ENCODE results near the gene NUTF2. TPM values are rescaled to one million over a fixed set of nuclear protein-coding genes. Genes with fewer than 3 reads are reported as not detected.
A peak's percentile ranks its signal among the peaks of the same experiment; 100 is the strongest.

Gene NUTF2
- total RNA-seq, 1 experiment from 2014 or later, result 217 TPM

- Histone ChIP-seq H3K4me1 (ENCODE audit: insufficient read depth, low read length, poor library complexity, severe bottlenecking) (peaks cover 8% of the 10 kb centered on the region), H3K9me3 (ENCODE audit: low read depth, low read length, poor library complexity, severe bottlenecking) (no peaks in the 10 kb centered on the region), H3K27me3 (replicated peaks; ENCODE audit: insufficient read depth, low read depth, low read length, poor library complexity) (no peaks in the 10 kb centered on the region), H3K27ac (ENCODE audit: low read depth, low read length, poor library complexity, severe bottlenecking) (no peak overlapping the region), H3K4me3 (ENCODE audit: low read depth, low read length, poor library complexity, severe bottlenecking) (no peak overlapping the region), H3K36me3 (ENCODE audit: insufficient read depth, low read length, poor library complexity, severe bottlenecking) (peaks cover 15% of the 10 kb centered on the region)
- ChIA-PET POLR2A (ENCODE audit: low non-redundant PET) (no interaction called here), CTCF (no interaction called here)
- intact Hi-C loops (cut with micrococcal nuclease; ENCODE audit: unreplicated experiment), result no loop called here
- DNase-seq (ENCODE audit: low spot score), result no peak
- TF ChIP-seq CTCF (conservative IDR thresholded peaks at IDR 0.05; ENCODE audit: low read depth, low read length) (no peak), EZH2 (IDR thresholded peaks at IDR 0.05; ENCODE audit: borderline replicate concordance, low read depth, low read length, poor library complexity, severe bottlenecking) (no peak)
- BruUV-seq (replicated peaks), result no TSS peak
These were observed 44.9 kb upstream of the NUTF2 start for GRCh38 chr16:67801883-67802282.

- POLR2A ChIA-PET (ENCODE audit: low non-redundant PET), result interaction anchor here (0.7 kb wide), 1 partner anchor 156 kb away, joined by 16 read pairs; no protein-coding TSS in a partner anchor
- Histone ChIP-seq H3K4me1 (ENCODE audit: insufficient read depth, low read length, poor library complexity, severe bottlenecking) (peaks cover 14% of the 10 kb centered on the region), H3K27me3 (replicated peaks; ENCODE audit: insufficient read depth, low read depth, low read length, poor library complexity) (no peaks in the 10 kb centered on the region), H3K4me3 (ENCODE audit: low read depth, low read length, poor library complexity, severe bottlenecking) (no peak overlapping the region), H3K9me3 (ENCODE audit: low read depth, low read length, poor library complexity, severe bottlenecking) (no peaks in the 10 kb centered on the region), H3K27ac (ENCODE audit: low read depth, low read length, poor library complexity, severe bottlenecking) (no peak overlapping the region), H3K36me3 (ENCODE audit: insufficient read depth, low read length, poor library complexity, severe bottlenecking) (peaks cover 15% of the 10 kb centered on the region)
- intact Hi-C loops (cut with micrococcal nuclease; ENCODE audit: unreplicated experiment), result no loop called here
- CTCF ChIA-PET, result interaction anchor here (0.7 kb wide), 1 partner anchor 13 kb away, joined by 4 read pairs; no protein-coding TSS in a partner anchor
- no peak for DNase-seq (ENCODE audit: low spot score)
- no TSS peak for BruUV-seq (replicated peaks)
- TF ChIP-seq CTCF (conservative IDR thresholded peaks at IDR 0.05; ENCODE audit: low read depth, low read length) (no peak), EZH2 (IDR thresholded peaks at IDR 0.05; ENCODE audit: borderline replicate concordance, low read depth, low read length, poor library complexity, severe bottlenecking) (no peak)
These were observed 42.8 kb upstream of the NUTF2 start for GRCh38 chr16:67803894-67804293.

- POLR2A ChIA-PET (ENCODE audit: low non-redundant PET), result no interaction called here
- TF ChIP-seq CTCF (conservative IDR thresholded peaks at IDR 0.05; ENCODE audit: low read depth, low read length) (no peak), EZH2 (IDR thresholded peaks at IDR 0.05; ENCODE audit: borderline replicate concordance, low read depth, low read length, poor library complexity, severe bottlenecking) (no peak)
- peaks cover 15% of the 10 kb centered on the region for H3K36me3 ChIP-seq (ENCODE audit: insufficient read depth, low read length, poor library complexity, severe bottlenecking)
- H3K4me3 ChIP-seq (ENCODE audit: low read depth, low read length, poor library complexity, severe bottlenecking), result peak overlapping the region; percentile 78
- peak overlapping the region; percentile 83 for H3K27ac ChIP-seq (ENCODE audit: low read depth, low read length, poor library complexity, severe bottlenecking)
- intact Hi-C loops (cut with micrococcal nuclease; ENCODE audit: unreplicated experiment), result loop anchor here (5.0 kb wide), 1 partner anchor 133 kb away; no protein-coding TSS in a partner anchor
- no peaks in the 10 kb centered on the region for H3K9me3 ChIP-seq (ENCODE audit: low read depth, low read length, poor library complexity, severe bottlenecking)
- H3K4me1 ChIP-seq (ENCODE audit: insufficient read depth, low read length, poor library complexity, severe bottlenecking), result peaks cover 14% of the 10 kb centered on the region
- CTCF ChIA-PET, result no interaction called here
- DNase-seq (ENCODE audit: low spot score), result no peak
- no peaks in the 10 kb centered on the region for H3K27me3 ChIP-seq (replicated peaks; ENCODE audit: insufficient read depth, low read depth, low read length, poor library complexity)
- TSS peak; percentile 47 for BruUV-seq (replicated peaks)
These were observed 41.7 kb upstream of the NUTF2 start for GRCh38 chr16:67804853-67805542.
